ENCODE measurements around the gene TINAGL1. TPM values are rescaled to one million over a fixed set of nuclear protein-coding genes. Genes with fewer than 3 reads are reported as not detected.

Gene TINAGL1, protein sequence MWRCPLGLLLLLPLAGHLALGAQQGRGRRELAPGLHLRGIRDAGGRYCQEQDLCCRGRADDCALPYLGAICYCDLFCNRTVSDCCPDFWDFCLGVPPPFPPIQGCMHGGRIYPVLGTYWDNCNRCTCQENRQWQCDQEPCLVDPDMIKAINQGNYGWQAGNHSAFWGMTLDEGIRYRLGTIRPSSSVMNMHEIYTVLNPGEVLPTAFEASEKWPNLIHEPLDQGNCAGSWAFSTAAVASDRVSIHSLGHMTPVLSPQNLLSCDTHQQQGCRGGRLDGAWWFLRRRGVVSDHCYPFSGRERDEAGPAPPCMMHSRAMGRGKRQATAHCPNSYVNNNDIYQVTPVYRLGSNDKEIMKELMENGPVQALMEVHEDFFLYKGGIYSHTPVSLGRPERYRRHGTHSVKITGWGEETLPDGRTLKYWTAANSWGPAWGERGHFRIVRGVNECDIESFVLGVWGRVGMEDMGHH
- polyA plus RNA-seq (2013, experiment 1 of 2; ENCODE audit: insufficient read length): 44.6 TPM
- polyA plus RNA-seq (2013, experiment 2 of 2; ENCODE audit: insufficient read length): 108 TPM

DNA sequence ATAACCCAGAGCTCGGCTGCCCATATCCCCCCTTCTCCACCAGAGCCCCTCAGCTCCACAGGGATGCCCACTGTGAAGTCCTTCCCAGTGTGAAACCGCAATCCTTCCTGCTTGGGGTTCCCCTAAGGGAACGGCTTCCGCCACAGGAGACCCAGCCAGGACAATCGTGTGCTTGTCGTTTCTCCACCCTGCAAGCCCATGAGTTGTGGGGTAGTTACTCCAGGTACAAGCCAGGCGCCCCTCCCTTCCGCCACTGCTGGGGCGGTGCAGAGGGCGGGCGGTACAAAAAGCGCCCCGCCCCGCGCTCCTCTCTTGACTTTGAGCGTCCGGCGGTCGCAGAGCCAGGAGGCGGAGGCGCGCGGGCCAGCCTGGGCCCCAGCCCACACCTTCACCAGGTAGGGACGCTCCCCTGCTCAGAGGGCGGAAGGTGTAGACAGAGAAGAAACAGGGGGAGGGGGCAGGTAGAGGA lies at the start of gene TINAGL1:
Gene TINAGL1 (plus strand): TSS at position 315 of the 469 bp plus-strand sequence. CDS start 634 bp downstream, outside the sequence.
- DNase-seq: no peak

DNA sequence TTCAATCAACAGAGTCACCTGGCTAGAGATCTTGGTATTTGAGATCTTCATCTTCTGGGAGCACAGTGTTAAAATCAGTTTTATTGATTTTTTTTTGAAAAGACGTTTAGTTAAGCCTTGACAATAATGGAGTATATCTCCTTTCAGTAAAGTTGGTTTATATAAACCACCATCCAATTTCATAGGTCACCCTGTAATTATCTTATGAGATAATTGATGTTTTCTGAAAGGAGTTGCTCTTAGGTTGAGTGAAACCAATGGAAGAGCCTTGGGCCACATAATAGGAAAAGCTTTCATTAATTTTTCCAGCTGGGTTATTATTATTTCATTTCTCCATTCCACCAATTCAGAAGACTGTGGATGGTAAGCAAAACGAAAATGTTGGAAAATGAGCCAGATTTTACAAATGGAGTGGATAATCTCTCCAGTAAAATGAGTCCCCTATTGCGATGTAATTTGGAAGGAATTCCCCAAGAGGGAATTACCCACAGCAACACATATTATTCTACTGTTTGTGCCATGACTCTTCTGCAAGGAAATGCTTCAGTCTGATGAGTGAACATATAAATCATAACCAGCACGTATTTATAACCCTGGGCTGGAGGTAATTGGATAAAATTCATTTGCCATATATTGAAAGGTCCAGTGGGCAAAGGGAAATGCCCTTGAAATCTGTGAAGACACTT lies 46.2 kb upstream of the TINAGL1 start:
- DNase-seq: peak; percentile 69

DNA sequence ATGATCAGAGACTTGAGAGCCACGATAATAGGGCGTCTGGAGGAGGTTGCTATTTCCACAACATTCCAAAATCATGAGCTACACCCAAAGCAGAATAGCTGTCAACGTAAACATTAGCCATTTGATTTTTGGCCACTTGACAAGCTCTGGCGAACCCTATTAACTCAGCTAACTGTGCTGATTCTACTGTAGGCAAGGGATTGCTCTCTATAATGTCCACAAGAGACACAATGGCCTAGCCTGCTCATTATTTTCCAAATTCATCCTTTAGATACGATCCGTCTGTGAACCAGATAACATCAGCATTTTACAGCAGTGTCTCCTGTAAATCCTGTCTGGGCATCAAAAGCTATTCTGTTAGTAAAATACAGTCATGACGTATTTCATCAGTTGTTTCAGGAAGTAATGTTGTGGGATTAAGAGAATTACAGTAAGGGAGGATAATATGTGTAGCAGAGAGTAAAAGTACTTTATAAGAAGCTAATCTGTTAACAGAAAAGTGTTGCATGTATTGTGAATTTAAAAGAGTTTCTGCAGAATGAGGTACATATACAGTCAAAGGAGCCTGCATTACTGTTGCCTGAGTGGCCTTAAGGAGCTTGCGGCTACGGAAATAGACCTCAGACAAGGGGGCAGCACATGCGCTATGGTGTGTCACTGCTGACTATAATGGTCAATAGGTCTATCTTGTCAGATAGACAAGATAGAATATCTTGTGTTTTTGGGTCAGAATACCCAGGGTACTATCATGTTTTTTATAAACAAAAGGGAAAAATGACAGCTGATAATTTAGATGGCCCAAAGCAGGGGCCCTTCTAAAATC lies 44.9 kb upstream of the TINAGL1 start:
- peak; percentile 82 for DNase-seq

GRCh38 chr1:31532173-31532572 lies 44.1 kb upstream of the TINAGL1 start:
- peak; percentile 28 for DNase-seq

DNA sequence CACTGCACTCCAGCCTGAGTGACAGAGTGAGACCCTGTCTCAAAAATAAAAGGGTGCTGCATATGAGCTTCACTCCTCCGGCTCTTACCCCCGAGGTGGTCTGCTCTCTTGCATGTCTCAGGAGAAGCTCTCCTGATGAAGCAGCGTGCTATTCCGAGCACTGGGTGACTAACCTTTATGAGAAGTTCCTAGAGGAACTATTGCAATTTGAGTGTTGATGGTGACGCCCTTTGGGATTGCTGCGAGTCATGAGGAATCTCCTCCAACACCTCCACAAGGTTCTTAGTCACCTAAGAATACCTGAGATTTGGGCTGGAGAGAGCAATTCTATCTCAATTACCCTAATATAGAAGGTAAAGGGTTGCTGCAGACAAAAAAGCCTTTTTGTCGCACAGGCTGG lies 40.8 kb upstream of the TINAGL1 start:
- DNase-seq: no peak

DNA sequence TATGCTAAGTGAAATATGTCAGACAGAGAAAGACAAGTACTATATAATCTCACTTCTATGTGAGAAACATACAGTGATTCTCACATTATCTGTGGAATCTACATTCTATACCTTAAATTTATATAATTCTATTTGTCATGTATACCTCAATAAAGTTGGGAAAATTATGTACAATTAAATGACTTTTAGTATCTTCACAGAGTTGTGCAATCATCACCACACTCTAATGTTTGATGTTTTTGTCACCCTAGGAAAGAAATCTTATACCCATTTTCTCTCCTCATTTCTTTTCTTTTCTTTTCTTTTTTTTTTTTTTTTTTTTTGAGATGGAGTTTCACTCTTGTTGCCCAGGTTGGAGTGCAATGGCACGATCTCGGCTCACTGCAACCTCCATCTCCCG lies 37.0 kb upstream of the TINAGL1 start:
- DNase-seq: no peak

- no peak for DNase-seq
Measured at GRCh38 chr1:31541194-31541593, 35.1 kb upstream of the TINAGL1 start.

DNA sequence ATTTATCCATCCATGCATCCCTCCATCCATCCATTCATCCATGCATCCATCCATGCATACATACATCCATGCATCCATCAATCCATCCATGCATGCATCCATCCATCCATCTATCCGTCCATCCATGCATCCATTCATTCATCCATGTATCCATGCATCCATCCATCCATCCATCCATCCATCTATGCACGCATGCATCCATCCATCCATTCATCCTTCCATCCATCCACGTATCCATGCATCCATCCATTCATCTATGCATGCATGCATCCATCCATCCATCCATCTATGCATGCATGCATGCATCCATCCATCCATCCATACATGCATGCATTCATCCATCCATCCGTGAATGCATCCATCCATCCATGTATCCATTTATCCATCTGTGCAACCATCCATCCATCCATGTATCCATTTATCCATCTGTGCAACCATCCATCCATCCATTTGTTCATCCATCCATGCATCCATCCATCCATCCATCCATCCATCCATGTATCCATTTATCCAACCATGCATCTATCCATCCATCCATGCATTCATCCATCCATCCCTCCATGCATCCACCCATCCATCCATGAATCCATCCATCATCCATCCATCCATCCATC lies 30.3 kb upstream of the TINAGL1 start:
- DNase-seq: no peak

DNA sequence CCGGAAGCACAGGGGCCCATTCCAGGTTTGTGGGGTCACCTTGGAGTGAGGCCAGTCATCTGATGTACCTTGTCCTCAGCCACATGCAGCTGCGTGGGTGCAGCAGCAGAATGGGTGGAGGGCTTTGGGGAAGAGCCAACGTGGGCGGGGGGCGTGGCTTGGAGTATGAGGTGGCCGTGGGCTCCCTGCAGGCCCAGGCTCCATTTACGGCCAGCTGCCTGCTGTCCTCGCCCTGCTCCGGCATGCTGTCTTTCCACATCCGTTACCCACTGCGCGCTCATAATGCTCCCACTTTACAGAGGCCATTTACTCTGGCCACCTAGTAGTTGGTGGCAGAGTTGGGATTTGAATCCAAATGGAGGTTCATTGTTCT lies 27.8 kb upstream of the TINAGL1 start:
- no peak for DNase-seq

GRCh38 chr1:31548907-31549808 lies 27.2 kb upstream of the TINAGL1 start:
- peak; percentile 77 for DNase-seq

DNA sequence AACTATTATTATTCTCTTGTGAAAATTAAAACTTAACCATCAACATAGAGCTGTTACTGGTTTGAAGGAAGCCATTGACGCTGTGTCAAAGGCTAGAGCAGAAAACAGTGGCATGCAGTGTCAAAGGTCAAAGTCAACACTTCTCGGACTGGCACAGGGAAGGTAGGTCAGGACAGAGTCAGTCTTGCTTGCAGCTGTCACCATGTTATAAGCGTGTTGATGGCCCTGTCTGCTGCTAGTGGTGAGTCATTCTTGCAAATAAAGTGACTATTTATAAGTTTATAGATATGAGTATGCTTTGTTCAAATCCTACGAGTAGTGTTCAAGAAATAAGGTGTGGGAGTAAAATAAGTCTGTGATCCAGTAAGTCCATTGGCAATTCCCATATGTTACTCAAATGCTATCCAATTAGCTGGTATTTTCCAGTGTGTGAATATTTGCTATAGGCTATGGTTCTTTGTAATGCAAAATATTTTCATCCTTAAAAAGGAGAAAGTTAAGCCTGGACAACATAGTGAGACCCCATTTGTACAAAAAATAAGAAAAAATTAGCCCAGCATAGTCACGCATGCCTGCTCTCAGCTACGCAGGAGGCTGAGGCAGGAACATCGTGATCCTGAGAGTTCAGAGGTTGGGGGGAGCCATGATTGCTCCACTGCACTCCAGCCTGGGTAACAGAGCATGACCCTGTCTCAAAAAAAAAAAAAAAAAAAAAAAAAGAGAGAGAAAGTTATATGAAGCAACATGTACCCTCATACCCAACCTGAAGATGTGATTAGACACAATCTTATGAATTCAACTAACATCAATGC lies 26.3 kb upstream of the TINAGL1 start:
- DNase-seq: peak; percentile 40

- DNase-seq: peak; percentile 88
Measured at GRCh38 chr1:31551208-31551607, 25.1 kb upstream of the TINAGL1 start.

- DNase-seq: no peak
Measured at GRCh38 chr1:31552489-31552888, 23.8 kb upstream of the TINAGL1 start.

DNA sequence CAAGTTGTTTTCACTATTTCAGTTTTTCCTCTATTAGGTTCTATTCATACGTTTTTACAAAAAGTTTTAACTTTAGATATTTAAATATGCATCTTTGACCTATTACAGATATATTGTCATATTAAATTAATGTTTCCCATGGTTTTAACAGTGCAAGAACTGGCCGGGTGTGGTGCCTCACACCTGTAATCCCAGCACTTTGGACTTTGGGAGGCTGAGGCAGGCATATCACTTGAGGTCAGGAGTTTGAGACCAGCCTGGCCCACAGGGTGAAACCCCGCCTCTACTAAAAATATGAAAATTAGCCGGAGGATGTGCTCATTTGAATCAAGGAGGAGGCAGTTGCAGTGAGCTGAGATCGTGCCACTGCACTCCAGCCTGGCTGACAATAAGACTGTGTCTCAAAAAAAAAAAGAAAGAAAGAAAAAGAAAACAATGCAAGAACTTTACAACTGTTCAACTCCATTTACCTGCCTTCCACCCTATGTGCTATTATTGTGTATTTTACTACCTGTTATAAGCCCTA lies 19.8 kb upstream of the TINAGL1 start:
- DNase-seq: no peak

DNA sequence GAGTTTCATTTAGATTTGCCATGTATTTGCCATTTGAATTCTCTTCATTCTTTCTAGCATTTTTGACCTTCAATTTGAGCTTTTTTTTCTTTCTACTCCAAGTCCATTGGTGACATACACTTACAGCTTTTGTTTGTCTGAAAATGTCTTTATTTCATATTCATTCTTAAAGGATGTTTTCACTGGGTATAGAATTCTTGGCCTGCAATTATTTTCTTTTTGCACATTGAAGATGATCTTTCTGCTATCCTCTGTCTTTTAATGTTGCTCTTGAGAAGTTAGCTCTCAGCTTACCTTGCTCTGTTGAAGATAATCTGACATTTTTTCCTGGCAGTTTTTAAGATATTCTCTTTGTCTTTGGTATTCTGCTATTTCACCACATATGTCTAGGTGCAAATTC lies 16.6 kb upstream of the TINAGL1 start:
- no peak for DNase-seq

GRCh38 chr1:31560394-31560793 lies 15.9 kb upstream of the TINAGL1 start:
- no peak for DNase-seq

GRCh38 chr1:31562707-31563360 lies 13.5 kb upstream of the TINAGL1 start:
- peak; percentile 34 for DNase-seq

DNA sequence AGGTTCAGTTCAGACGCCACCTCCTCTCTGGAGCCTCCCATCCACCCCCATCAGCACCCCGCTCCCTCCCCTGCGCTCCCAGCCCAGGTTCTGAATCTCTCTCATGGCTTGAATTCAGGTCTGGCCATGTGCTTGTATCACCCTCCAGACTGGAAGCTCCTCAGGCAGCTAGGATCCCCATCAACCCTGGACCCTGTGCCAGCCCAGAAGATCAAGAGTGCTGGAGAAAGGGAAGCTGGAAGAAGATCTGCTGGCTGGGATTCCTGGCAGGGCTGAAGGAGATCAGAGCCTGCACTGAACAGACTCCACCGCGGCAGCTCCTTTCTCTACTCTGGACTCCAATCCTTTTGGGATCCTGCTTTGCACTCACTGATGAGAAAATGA lies 11.7 kb upstream of the TINAGL1 start:
- DNase-seq: no peak

- peak; percentile 70 for DNase-seq
Measured at GRCh38 chr1:31567956-31568570, 8.3 kb upstream of the TINAGL1 start.

Data from fibroblast of skin of back (primary cell).